Measurements from ENCODE around the gene CALN1.

CALN1 gene

DNA sequence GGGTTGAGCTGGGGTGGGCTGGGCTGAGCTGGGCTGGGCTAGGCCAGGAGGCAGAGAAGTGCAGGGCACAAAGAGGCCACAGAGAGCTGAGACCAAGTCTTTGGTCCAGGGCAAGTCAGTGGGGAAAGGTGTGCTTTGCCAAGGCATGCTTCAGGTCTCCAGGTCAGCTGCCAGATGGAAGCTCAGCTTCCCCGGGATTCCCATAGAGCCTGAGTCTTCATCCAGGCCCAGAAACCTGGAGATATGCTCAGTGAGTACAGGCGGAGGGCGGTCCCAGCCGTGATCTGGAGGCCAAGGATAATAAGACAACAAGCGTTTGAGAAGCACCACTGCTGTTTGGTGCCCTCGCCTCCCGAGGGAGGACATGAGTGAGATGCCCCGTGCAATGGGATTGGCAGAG lies 4.7 kb upstream of the CALN1 start:
- H3K9me3 ChIP-seq (replicated peaks in 1 of 2; ENCODE audit: control insufficient read depth in 2 of 2, insufficient read depth in 1 of 2, low read depth in 1 of 2, low read length in 2 of 2), result peaks cover 0 to 4% of the 10 kb centered on the region in 2 donors
- H3K9ac ChIP-seq (ENCODE audit: low read depth, low read length, poor library complexity), result no peak overlapping the region
- H3K27me3 ChIP-seq (ENCODE audit: control insufficient read depth in 3 of 3, insufficient read depth in 3 of 3, low read depth in 1 of 3, low read length in 3 of 3), result no peaks in the 10 kb centered on the region
- H2BK15ac ChIP-seq (ENCODE audit: low read length), result no peak overlapping the region
- H3K4ac ChIP-seq (ENCODE audit: low read length), result no peak overlapping the region
- no peak overlapping the region for H3K4me3 ChIP-seq (ENCODE audit: low read length in 2 of 2)
- no CpG with 5 or more reads among the region's 8 CpGs for WGBS, 2 donors (ENCODE audit: extremely low coverage in 2 of 2, insufficient read length in 2 of 2, insufficient replicate concordance in 1 of 2)
- H3K79me1 ChIP-seq (ENCODE audit: low read depth, low read length), result no peaks in the 10 kb centered on the region
- no peak for DNase-seq (ENCODE audit: low spot score)
- H4K91ac ChIP-seq (ENCODE audit: low read depth, low read length, poor library complexity), result no peak overlapping the region
- H3K4me1 ChIP-seq (ENCODE audit: control insufficient read depth in 2 of 2, insufficient read depth in 1 of 2, low read depth in 1 of 2, low read length in 2 of 2), result no peaks in the 10 kb centered on the region
- no peak overlapping the region for H2BK120ac ChIP-seq (ENCODE audit: low read depth, low read length)
- no peak overlapping the region for H2AFZ ChIP-seq (ENCODE audit: low read length)
- H3K36me3 ChIP-seq (replicated peaks in 1 of 2; ENCODE audit: control insufficient read depth in 2 of 2, insufficient read depth in 2 of 2, low read length in 2 of 2), result no peaks in the 10 kb centered on the region
- no peak overlapping the region for H4K8ac ChIP-seq (ENCODE audit: low read depth, low read length)
- H3K14ac ChIP-seq (ENCODE audit: low read length), result no peak overlapping the region
- no peak overlapping the region for H3K4me2 ChIP-seq (ENCODE audit: insufficient read depth, low read length, poor library complexity, severe bottlenecking)
- no peak overlapping the region for H3K18ac ChIP-seq (ENCODE audit: low read length)
- no peak overlapping the region for H2BK5ac ChIP-seq (ENCODE audit: low read length)
- no peak overlapping the region for H2BK12ac ChIP-seq (ENCODE audit: low read length)
- H3K23ac ChIP-seq (ENCODE audit: low read depth, low read length, poor library complexity), result no peak overlapping the region
- no peak overlapping the region for H2AK5ac ChIP-seq (ENCODE audit: low read depth, low read length)
- H3K27ac ChIP-seq (replicated peaks; ENCODE audit: low read length), result no peak overlapping the region

DNA sequence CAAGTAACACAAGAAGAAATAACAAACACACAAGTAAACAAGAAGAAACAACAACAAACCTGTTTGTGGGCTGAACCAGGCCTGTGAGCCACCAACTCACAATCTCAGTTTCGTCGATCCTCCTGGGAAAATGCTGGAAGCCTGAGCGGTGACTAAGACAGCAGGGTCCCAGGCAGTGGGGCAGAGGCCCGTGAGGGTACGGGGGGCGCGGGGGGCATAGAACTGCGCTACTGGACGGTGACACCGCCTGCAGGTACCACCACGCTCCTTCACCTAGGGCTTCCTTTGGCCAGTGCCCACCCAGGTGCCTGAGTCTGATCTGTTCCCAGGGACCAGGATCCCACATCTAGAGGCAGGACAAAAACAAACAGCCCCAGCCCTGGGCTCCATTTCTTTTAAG lies 3.4 kb upstream of the CALN1 start:
- no peak overlapping the region for H2AFZ ChIP-seq (ENCODE audit: low read length)
- H3K27ac ChIP-seq (replicated peaks; ENCODE audit: low read length), result no peak overlapping the region
- no peaks in the 10 kb centered on the region for H3K79me1 ChIP-seq (ENCODE audit: low read depth, low read length)
- no peak overlapping the region for H2AK5ac ChIP-seq (ENCODE audit: low read depth, low read length)
- peaks cover 0 to 4% of the 10 kb centered on the region in 2 donors for H3K9me3 ChIP-seq (replicated peaks in 1 of 2; ENCODE audit: control insufficient read depth in 2 of 2, insufficient read depth in 1 of 2, low read depth in 1 of 2, low read length in 2 of 2)
- H2BK12ac ChIP-seq (ENCODE audit: low read length), result no peak overlapping the region
- H4K91ac ChIP-seq (ENCODE audit: low read depth, low read length, poor library complexity), result no peak overlapping the region
- H2BK120ac ChIP-seq (ENCODE audit: low read depth, low read length), result no peak overlapping the region
- no peak overlapping the region for H2BK5ac ChIP-seq (ENCODE audit: low read length)
- no peaks in the 10 kb centered on the region for H3K36me3 ChIP-seq (replicated peaks in 1 of 2; ENCODE audit: control insufficient read depth in 2 of 2, insufficient read depth in 2 of 2, low read length in 2 of 2)
- H3K9ac ChIP-seq (ENCODE audit: low read depth, low read length, poor library complexity), result no peak overlapping the region
- DNase-seq (ENCODE audit: low spot score), result no peak
- no peak overlapping the region for H3K4ac ChIP-seq (ENCODE audit: low read length)
- no peak overlapping the region for H3K4me3 ChIP-seq (ENCODE audit: low read length in 2 of 2)
- no peak overlapping the region for H2BK15ac ChIP-seq (ENCODE audit: low read length)
- peak overlapping the region; percentile 46 for H3K18ac ChIP-seq (ENCODE audit: low read length)
- no peak overlapping the region for H4K8ac ChIP-seq (ENCODE audit: low read depth, low read length)
- H3K4me1 ChIP-seq (ENCODE audit: control insufficient read depth in 2 of 2, insufficient read depth in 1 of 2, low read depth in 1 of 2, low read length in 2 of 2), result no peaks in the 10 kb centered on the region
- no peak overlapping the region for H3K14ac ChIP-seq (ENCODE audit: low read length)
- no peak overlapping the region for H3K4me2 ChIP-seq (ENCODE audit: insufficient read depth, low read length, poor library complexity, severe bottlenecking)
- H3K27me3 ChIP-seq (ENCODE audit: control insufficient read depth in 3 of 3, insufficient read depth in 3 of 3, low read depth in 1 of 3, low read length in 3 of 3), result no peaks in the 10 kb centered on the region
- H3K23ac ChIP-seq (ENCODE audit: low read depth, low read length, poor library complexity), result no peak overlapping the region
- no CpG with 5 or more reads among the region's 11 CpGs for WGBS, 2 donors (ENCODE audit: extremely low coverage in 2 of 2, insufficient read length in 2 of 2, insufficient replicate concordance in 1 of 2)

DNA sequence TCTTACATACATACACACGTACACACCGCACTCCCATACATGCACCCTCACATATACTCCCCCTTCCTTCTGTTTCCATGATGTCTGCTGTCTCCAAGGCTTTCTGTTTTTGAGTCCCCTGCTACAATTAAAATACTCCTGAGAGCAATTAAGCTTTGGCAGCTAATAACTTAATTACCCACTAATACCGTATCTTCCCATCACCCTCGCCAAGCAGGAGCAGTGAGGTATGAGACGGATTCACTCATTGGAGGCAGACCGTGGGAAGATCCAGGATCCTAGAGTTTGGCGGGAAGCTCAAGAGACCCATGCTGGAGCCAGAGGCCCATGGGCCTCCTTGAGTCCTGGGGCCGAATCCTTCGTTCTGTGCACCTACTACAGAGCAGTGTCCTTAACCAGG lies 1.7 kb upstream of the CALN1 start:
- Histone ChIP-seq H2BK120ac (ENCODE audit: low read depth, low read length) (no peak overlapping the region), H2BK5ac (ENCODE audit: low read length) (no peak overlapping the region), H3K27ac (replicated peaks; ENCODE audit: low read length) (no peak overlapping the region), H3K23ac (ENCODE audit: low read depth, low read length, poor library complexity) (no peak overlapping the region), H3K9ac (ENCODE audit: low read depth, low read length, poor library complexity) (no peak overlapping the region), H2AFZ (ENCODE audit: low read length) (no peak overlapping the region), H3K36me3 (replicated peaks in 1 of 2; ENCODE audit: control insufficient read depth in 2 of 2, insufficient read depth in 2 of 2, low read length in 2 of 2) (no peaks in the 10 kb centered on the region), H4K91ac (ENCODE audit: low read depth, low read length, poor library complexity) (no peak overlapping the region), H2BK12ac (ENCODE audit: low read length) (no peak overlapping the region), H3K4ac (ENCODE audit: low read length) (no peak overlapping the region), H3K27me3 (ENCODE audit: control insufficient read depth in 3 of 3, insufficient read depth in 3 of 3, low read depth in 1 of 3, low read length in 3 of 3) (no peaks in the 10 kb centered on the region), H3K79me1 (ENCODE audit: low read depth, low read length) (no peaks in the 10 kb centered on the region), H2AK5ac (ENCODE audit: low read depth, low read length) (no peak overlapping the region), H3K9me3 (replicated peaks in 1 of 2; ENCODE audit: control insufficient read depth in 2 of 2, insufficient read depth in 1 of 2, low read depth in 1 of 2, low read length in 2 of 2) (peaks cover 0 to 4% of the 10 kb centered on the region in 2 donors), H3K18ac (ENCODE audit: low read length) (no peak overlapping the region), H2BK15ac (ENCODE audit: low read length) (no peak overlapping the region), H3K4me3 (ENCODE audit: low read length in 2 of 2) (no peak overlapping the region), H3K4me1 (ENCODE audit: control insufficient read depth in 2 of 2, insufficient read depth in 1 of 2, low read depth in 1 of 2, low read length in 2 of 2) (no peaks in the 10 kb centered on the region), H4K8ac (ENCODE audit: low read depth, low read length) (no peak overlapping the region), H3K14ac (ENCODE audit: low read length) (no peak overlapping the region), H3K4me2 (ENCODE audit: insufficient read depth, low read length, poor library complexity, severe bottlenecking) (no peak overlapping the region)
- WGBS, 2 donors (ENCODE audit: extremely low coverage in 2 of 2, insufficient read length in 2 of 2, insufficient replicate concordance in 1 of 2), result 100% methylated on average over 2 of the region's 9 CpGs; no CpG with 5 or more reads in 1 of the 2 donors
- DNase-seq (ENCODE audit: low spot score), result no peak

DNA sequence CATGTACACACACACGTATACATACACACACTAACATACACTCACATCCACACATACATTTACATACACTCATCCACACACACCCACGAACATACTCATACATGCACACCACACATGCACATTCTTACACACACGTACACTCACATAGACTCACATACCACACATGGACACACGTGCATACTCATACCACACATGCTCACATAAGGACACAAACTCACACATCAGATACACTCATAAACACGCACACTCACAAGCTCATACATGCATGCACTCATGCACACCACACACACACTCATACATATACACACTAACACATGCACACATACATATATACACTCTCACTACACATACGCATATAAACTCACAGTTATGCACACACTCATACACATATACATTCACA lies 1.2 kb upstream of the CALN1 start:
- Histone ChIP-seq H3K36me3 (replicated peaks in 1 of 2; ENCODE audit: control insufficient read depth in 2 of 2, insufficient read depth in 2 of 2, low read length in 2 of 2) (no peaks in the 10 kb centered on the region), H4K8ac (ENCODE audit: low read depth, low read length) (no peak overlapping the region), H3K27me3 (ENCODE audit: control insufficient read depth in 3 of 3, insufficient read depth in 3 of 3, low read depth in 1 of 3, low read length in 3 of 3) (no peaks in the 10 kb centered on the region), H3K4me3 (ENCODE audit: low read length in 2 of 2) (peak overlapping the region in 1 of 2 donors; percentile 4), H3K4me2 (ENCODE audit: insufficient read depth, low read length, poor library complexity, severe bottlenecking) (no peak overlapping the region), H3K27ac (replicated peaks; ENCODE audit: low read length) (no peak overlapping the region), H3K9me3 (replicated peaks in 1 of 2; ENCODE audit: control insufficient read depth in 2 of 2, insufficient read depth in 1 of 2, low read depth in 1 of 2, low read length in 2 of 2) (peaks cover 0 to 4% of the 10 kb centered on the region in 2 donors), H2AFZ (ENCODE audit: low read length) (no peak overlapping the region), H2BK5ac (ENCODE audit: low read length) (no peak overlapping the region), H3K79me1 (ENCODE audit: low read depth, low read length) (no peaks in the 10 kb centered on the region), H4K91ac (ENCODE audit: low read depth, low read length, poor library complexity) (no peak overlapping the region), H2BK15ac (ENCODE audit: low read length) (no peak overlapping the region), H2AK5ac (ENCODE audit: low read depth, low read length) (no peak overlapping the region), H3K4ac (ENCODE audit: low read length) (no peak overlapping the region), H2BK12ac (ENCODE audit: low read length) (no peak overlapping the region), H2BK120ac (ENCODE audit: low read depth, low read length) (no peak overlapping the region), H3K9ac (ENCODE audit: low read depth, low read length, poor library complexity) (peak overlapping the region; percentile 0), H3K4me1 (ENCODE audit: control insufficient read depth in 2 of 2, insufficient read depth in 1 of 2, low read depth in 1 of 2, low read length in 2 of 2) (no peaks in the 10 kb centered on the region), H3K23ac (ENCODE audit: low read depth, low read length, poor library complexity) (no peak overlapping the region), H3K14ac (ENCODE audit: low read length) (no peak overlapping the region), H3K18ac (ENCODE audit: low read length) (no peak overlapping the region)
- no peak for DNase-seq (ENCODE audit: low spot score)
- WGBS, 2 donors (ENCODE audit: extremely low coverage in 2 of 2, insufficient read length in 2 of 2, insufficient replicate concordance in 1 of 2), result 100% methylated on average over 3 to 4 of the region's 6 CpGs
